Natural killer cell (primary cell): Measurements from ENCODE around the gene ZC3H7A. TPM values are rescaled to one million over a fixed set of nuclear protein-coding genes. Genes with fewer than 3 reads are reported as not detected.
"Not testable (repeated sequence)": the region's sequence is repeated elsewhere in the genome, so short reads cannot be mapped to it uniquely, and the experiment has no call there.

ENCODE experiments used
- ATAC-seq, 3 donors: fragments of 150-1000 bp in 2 of 3; fragments of 200-7000 bp in 1 of 3; cut with Tn5 transposase; 1 replicate in 1 of 3; 2 replicates in 2 of 3; pipeline ENCODE4 v1.10.0; 2021; ENCODE audit warnings: mild to moderate bottlenecking in 2 of 3, moderate library complexity in 2 of 3
- DNase-seq, 2 donors: peaks; one replicate each; pipeline versions ENCODE4 v3.0.0 to v3.0.0-alpha.2; 2013 to 2021; ENCODE audit warnings: mixed read lengths in 1 of 2
- H3K27ac ChIP-seq: one replicate; pipeline ENCODE4 v1.5.1; 2013; ENCODE audit warnings: mild to moderate bottlenecking, low read length
- H3K27me3 ChIP-seq: one replicate; pipeline ENCODE4 v1.6.1; 2013; ENCODE audit warnings: low read length; ENCODE audit not compliant: control insufficient read depth, insufficient read depth
- H3K36me3 ChIP-seq: one replicate; pipeline ENCODE4 v1.6.1; 2013; ENCODE audit warnings: low read length; ENCODE audit not compliant: control insufficient read depth, insufficient read depth
- H3K4me1 ChIP-seq: one replicate; pipeline ENCODE4 v1.6.1; 2013; ENCODE audit warnings: low read length; ENCODE audit not compliant: control insufficient read depth, insufficient read depth
- H3K4me3 ChIP-seq: one replicate; pipeline ENCODE4 v1.5.1; 2013; ENCODE audit warnings: low read length
- H3K9me3 ChIP-seq: one replicate; pipeline ENCODE4 v1.6.1; 2013; ENCODE audit warnings: low read length; ENCODE audit not compliant: control insufficient read depth, insufficient read depth
- H3K27ac Mint-ChIP-seq, 2 donors: one replicate each; pipeline ENCODE4 v1.8.0; 2022; ENCODE audit warnings: mild to moderate bottlenecking in 2 of 2, mixed read lengths in 2 of 2, moderate library complexity in 1 of 2
- H3K27me3 Mint-ChIP-seq, 2 donors: one replicate each; pipeline ENCODE4 v1.8.0; 2022; ENCODE audit warnings: low read depth in 2 of 2, mixed read lengths in 2 of 2
- H3K36me3 Mint-ChIP-seq: one replicate; pipeline ENCODE4 v1.8.0; 2022; ENCODE audit warnings: mixed read lengths
- H3K4me1 Mint-ChIP-seq, 2 donors: one replicate each; pipeline ENCODE4 v1.8.0; 2022; ENCODE audit warnings: mixed read lengths in 2 of 2
- H3K4me3 Mint-ChIP-seq: one replicate; pipeline ENCODE4 v1.8.0; 2022; ENCODE audit warnings: mild to moderate bottlenecking, moderate library complexity, mixed read lengths
- H3K9me3 Mint-ChIP-seq, 2 donors: one replicate each; pipeline ENCODE4 v1.8.0; 2022; ENCODE audit warnings: mixed read lengths in 2 of 2
- WGBS: methylation state at CpG from one replicate; pipeline ENCODE4 v1.1.7; 2013; ENCODE audit warnings: missing lambda C conversion rate; ENCODE audit not compliant: insufficient coverage; 5-methylcytosine and 5-hydroxymethylcytosine counted together
- intact Hi-C: fragments of 100-400 bp; cut with micrococcal nuclease; formaldehyde crosslinking; loops from one replicate; pipeline ENCODE4 v1.14.2; 2022
- total RNA-seq, 4 donors: library from RNA; stranded (reverse); fragments of 120-200 nt in 1 of 4; gene quantifications; one replicate each; pipeline versions ENCODE4 v1.2.3 to v1.2.4, GENCODE V29; 2013 to 2022
- TF ChIP-seq, protein P1 (sequence below): fragments of 200-600 bp; IDR thresholded peaks from one replicate; pipeline ENCODE4 v1.8.0; 2022; ENCODE audit warnings: antibody characterized with exemption

The ZC3H7A gene
- total RNA-seq, 3 donors from 2014 or later (not counting 1 experiment from before 2014, with no cell fraction given): 80.6 to 91.8 (median 84.6) TPM

DNA sequence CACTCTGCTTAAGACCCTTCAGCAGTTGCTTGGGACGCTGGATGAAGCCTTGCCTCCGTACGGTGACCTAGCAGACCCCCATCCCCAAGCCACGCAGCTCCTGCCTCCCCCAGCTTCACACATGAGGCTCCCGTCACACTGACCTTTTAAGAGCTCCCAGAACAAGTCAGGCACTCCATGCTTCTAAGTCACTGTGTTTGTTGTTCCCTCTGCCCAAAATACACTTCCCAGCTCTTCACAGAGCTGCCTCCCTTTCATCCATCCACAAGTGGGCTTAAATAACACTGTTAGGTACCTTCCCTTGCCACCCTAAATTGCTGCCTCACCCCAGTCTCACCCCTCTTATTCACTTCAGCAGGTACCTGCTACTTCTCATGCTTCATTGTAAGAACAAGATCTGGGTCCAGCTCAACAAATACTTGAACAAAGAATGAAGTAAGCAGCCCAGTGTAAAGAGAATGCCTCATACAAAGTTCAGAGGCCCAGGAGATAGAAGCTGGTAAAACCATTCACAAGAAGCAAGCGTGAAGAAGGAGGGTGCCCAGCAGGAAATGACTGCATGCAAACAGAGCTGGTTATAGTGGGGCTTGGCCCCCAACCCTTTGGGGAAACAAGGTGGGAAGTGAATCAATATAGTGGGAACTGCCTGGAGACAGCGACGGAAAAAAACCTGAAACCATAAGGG is 5.8 kb downstream of the ZC3H7A start:
- Histone ChIP-seq H3K27ac (no peak overlapping the region), H3K4me3 (no peak overlapping the region), H3K36me3 (no peaks in the 10 kb centered on the region), H3K9me3 (no peaks in the 10 kb centered on the region), H3K4me1 (peaks cover 12% of the 10 kb centered on the region), H3K27me3 (no peaks in the 10 kb centered on the region)
- Mint-ChIP-seq H3K4me3 (no peak overlapping the region), H3K27ac (peak overlapping the region; percentile 80 to 98), H3K27me3 (no peaks in the 10 kb centered on the region), H3K36me3 (no peaks in the 10 kb centered on the region), H3K4me1 (peaks cover 65 to 75% of the 10 kb centered on the region in 2 donors), H3K9me3 (no peaks in the 10 kb centered on the region)
- ATAC-seq (no peak), DNase-seq (no peak)
- intact Hi-C loops: no loop called here
- 82% methylated on average over 8 of the region's 8 CpGs for WGBS
- TF ChIP-seq, protein P1, sequence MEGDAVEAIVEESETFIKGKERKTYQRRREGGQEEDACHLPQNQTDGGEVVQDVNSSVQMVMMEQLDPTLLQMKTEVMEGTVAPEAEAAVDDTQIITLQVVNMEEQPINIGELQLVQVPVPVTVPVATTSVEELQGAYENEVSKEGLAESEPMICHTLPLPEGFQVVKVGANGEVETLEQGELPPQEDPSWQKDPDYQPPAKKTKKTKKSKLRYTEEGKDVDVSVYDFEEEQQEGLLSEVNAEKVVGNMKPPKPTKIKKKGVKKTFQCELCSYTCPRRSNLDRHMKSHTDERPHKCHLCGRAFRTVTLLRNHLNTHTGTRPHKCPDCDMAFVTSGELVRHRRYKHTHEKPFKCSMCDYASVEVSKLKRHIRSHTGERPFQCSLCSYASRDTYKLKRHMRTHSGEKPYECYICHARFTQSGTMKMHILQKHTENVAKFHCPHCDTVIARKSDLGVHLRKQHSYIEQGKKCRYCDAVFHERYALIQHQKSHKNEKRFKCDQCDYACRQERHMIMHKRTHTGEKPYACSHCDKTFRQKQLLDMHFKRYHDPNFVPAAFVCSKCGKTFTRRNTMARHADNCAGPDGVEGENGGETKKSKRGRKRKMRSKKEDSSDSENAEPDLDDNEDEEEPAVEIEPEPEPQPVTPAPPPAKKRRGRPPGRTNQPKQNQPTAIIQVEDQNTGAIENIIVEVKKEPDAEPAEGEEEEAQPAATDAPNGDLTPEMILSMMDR: no peak

DNA sequence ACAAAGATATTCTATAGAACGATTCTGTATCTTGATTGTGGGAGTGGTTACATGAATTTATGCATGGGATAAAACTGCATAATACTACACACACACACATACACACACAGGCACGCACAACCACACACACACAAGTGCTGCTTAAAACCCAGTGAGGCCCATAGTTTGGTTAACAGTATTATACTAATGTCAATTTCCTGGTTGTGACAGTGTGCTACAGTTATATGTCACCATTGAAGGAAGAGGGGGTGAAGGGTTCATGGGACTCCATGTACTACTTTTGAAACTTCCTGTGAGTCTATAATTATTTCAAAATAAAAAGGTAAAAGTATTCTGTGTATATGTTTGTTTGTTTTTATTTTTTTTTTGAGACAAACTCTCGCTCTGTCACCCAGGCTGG is 8.1 kb downstream of the ZC3H7A start:
- H3K27me3 Mint-ChIP-seq: no peaks in the 10 kb centered on the region
- Histone ChIP-seq H3K27ac (no peak overlapping the region), H3K36me3 (no peaks in the 10 kb centered on the region), H3K4me3 (no peak overlapping the region), H3K9me3 (no peaks in the 10 kb centered on the region), H3K27me3 (no peaks in the 10 kb centered on the region), H3K4me1 (peaks cover 10% of the 10 kb centered on the region)
- no peaks in the 10 kb centered on the region for H3K36me3 Mint-ChIP-seq
- DNase-seq (no peak), ATAC-seq (peak in 1 of 3 donors; percentile 25)
- no peaks in the 10 kb centered on the region for H3K9me3 Mint-ChIP-seq
- 89% methylated on average over 1 of the region's 3 CpGs for WGBS
- H3K27ac Mint-ChIP-seq: peak overlapping the region; percentile 76 to 89
- intact Hi-C loops: loop anchor here (10.0 kb wide), 1 partner anchor 126 kb away; the partner anchor contains the start of gene GSPT1
- peaks cover 51 to 63% of the 10 kb centered on the region in 2 donors for H3K4me1 Mint-ChIP-seq
- H3K4me3 Mint-ChIP-seq: no peak overlapping the region
- TF ChIP-seq, protein P1: no peak

DNA sequence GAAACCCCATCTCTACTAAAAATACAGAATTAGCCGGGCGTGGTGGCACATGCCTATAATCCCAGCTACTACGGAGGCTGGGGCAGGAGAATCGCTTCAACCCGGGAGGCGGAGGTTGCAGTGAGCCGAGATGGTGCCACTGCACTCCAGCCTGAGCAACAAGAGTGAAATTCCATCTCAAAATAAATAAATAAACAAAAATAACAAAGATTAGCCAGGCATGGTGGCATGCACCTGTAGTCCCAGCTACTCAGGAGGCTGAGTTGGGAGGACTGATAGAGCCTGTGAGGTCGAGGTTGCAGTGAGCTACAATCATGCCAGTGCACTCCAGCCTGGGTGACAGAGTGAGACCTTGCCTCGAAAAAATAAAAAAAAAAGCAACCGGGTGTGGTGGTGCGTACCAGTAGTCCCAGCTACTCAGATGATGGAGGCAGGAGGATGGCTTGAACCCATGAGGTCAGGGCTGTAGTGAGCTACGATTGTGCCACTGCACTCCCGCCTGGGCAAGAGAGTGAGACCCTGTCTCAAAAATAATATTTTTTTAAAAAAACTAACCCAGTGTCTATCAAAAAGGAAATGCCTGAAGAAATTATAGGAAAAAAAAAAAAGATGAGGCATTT is 12.0 kb downstream of the ZC3H7A start:
- WGBS: 84% methylated on average over 12 of the region's 13 CpGs
- not testable (repeated sequence) for H3K27me3 Mint-ChIP-seq, H3K27ac ChIP-seq, H3K9me3 ChIP-seq, ATAC-seq, H3K4me3 Mint-ChIP-seq, DNase-seq, H3K4me3 ChIP-seq, H3K36me3 ChIP-seq, H3K27me3 ChIP-seq, H3K9me3 Mint-ChIP-seq, H3K36me3 Mint-ChIP-seq
- Mint-ChIP-seq H3K27ac (peak overlapping the region; percentile 99 to 100), H3K4me1 (peaks cover 48 to 57% of the 10 kb centered on the region in 2 donors)
- intact Hi-C loops: loop anchor here (10.0 kb wide), 1 partner anchor 130 kb away; the partner anchor contains the start of gene GSPT1
- H3K4me1 ChIP-seq: peaks cover 30% of the 10 kb centered on the region

DNA sequence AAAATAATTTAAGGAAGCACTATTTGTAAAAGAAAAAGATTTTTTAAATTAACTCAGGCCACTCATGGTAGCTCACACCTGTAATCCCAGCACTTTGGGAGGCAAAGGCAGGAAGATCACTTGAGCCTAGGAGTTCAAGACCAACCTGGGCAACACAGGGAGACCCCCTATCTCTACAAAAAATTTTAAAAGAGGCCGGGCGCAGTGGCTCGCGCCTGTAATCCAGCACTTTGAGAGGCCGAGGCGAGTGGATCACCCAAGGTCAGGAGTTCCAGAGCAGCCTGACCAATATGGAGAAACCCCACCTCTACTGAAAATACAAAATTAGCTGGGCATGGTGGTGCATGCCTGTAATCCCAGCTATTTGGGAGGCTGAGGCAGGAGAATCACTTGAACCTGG is 12.7 kb downstream of the ZC3H7A start:
- peaks cover 48 to 56% of the 10 kb centered on the region in 2 donors for H3K4me1 Mint-ChIP-seq

More for the DNA sequence above, 12.7 kb downstream of the ZC3H7A start:
- peak overlapping the region; percentile 99 to 100 for H3K27ac Mint-ChIP-seq
- H3K27me3 ChIP-seq, DNase-seq, H3K9me3 Mint-ChIP-seq, H3K4me3 ChIP-seq, H3K36me3 ChIP-seq, ATAC-seq, H3K9me3 ChIP-seq, H3K27me3 Mint-ChIP-seq, H3K4me3 Mint-ChIP-seq, H3K36me3 Mint-ChIP-seq: not testable (repeated sequence)
- H3K27ac ChIP-seq: peak overlapping the region; percentile 99
- intact Hi-C loops: loop anchor here (10.0 kb wide), 1 partner anchor 130 kb away; the partner anchor contains the start of gene GSPT1
- 60% methylated on average over 2 of the region's 6 CpGs for WGBS
- peaks cover 30% of the 10 kb centered on the region for H3K4me1 ChIP-seq
